Measurements from ENCODE around the gene IQSEC3. TPM values are rescaled to one million over a fixed set of nuclear protein-coding genes. Genes with fewer than 3 reads are reported as not detected.

The IQSEC3 gene
- total RNA-seq, 1 donor from 2014 or later = 8.8 TPM

DNA sequence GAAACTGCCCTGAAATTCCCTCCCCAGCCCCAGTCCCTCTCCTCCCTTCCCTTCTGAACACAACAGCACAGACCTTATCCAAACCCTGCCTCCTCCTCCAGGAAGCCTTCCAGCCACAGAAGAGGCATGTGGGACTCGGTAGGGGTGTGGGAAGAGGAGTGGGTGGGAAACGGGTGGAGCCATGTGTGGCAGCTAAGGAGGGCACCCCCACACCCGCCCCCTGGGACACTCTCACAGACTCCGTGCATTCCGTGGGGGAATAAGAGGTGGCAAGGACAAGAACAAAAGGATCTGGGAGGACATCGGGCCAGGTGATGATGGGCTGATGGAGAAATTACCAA, 123.0 kb downstream of the IQSEC3 start:
- H3K4me1 Mint-ChIP-seq = peaks cover 3% of the 10 kb centered on the region
- peaks cover 72% of the 10 kb centered on the region for H3K27me3 Mint-ChIP-seq (ENCODE audit: low read depth)
- DNase-seq (ENCODE audit: low spot score in 2 of 2, unreplicated experiment in 2 of 2) = no peak
- no peak overlapping the region for H3K27ac Mint-ChIP-seq
- H3K4me3 Mint-ChIP-seq = no peak overlapping the region
- no peak for TF ChIP-seq CTCF (IDR thresholded peaks at IDR 0.05; ENCODE audit: unreplicated experiment)
- H3K36me3 Mint-ChIP-seq = no peaks in the 10 kb centered on the region
- no peaks in the 10 kb centered on the region for H3K9me3 Mint-ChIP-seq

DNA sequence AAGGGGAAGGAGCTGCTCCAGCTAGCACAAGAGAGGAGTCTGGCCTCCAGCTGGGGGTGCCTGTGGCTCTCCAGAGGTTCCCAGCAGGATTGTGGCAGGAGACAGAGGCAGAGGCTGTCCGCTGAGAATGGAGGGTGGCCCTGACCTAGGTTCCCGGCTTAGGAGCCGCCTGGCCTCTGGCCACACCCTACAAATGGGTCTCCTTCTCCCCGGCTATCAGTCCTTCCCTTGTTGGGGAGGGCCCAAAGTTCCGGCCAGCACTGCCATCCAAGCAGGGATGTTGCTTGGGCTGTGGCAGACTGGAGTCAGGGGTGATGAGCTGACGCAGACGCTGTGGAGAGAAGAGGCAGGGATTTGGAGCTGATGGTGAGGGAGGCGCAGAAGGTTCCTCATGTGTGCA, 124.3 kb downstream of the IQSEC3 start:
- H3K36me3 Mint-ChIP-seq = no peaks in the 10 kb centered on the region
- TF ChIP-seq CTCF (IDR thresholded peaks at IDR 0.05; ENCODE audit: unreplicated experiment) = no peak
- no peaks in the 10 kb centered on the region for H3K9me3 Mint-ChIP-seq
- no peak overlapping the region for H3K27ac Mint-ChIP-seq
- peaks cover 79% of the 10 kb centered on the region for H3K27me3 Mint-ChIP-seq (ENCODE audit: low read depth)
- H3K4me3 Mint-ChIP-seq = no peak overlapping the region
- peaks cover 3% of the 10 kb centered on the region for H3K4me1 Mint-ChIP-seq
- DNase-seq (ENCODE audit: low spot score in 2 of 2, unreplicated experiment in 2 of 2) = no peak

DNA sequence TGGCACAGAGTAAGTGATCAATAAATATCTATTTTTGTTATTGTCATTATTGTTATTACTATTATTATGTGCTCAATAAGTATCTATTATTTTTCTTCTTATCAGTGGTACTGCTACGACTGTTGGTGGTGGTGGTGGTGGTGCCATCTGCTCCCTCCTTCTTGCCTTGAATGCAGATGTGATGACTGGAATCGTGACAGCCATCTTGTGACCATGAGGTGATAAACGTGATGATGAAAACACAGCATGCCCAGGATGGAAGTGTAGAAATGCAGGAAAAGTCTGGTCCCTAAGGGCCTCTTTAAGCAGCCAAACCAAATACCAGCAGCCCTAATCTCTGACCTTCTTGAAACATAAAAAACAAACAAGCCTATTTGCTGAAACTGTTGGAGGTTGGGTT, 125.0 kb downstream of the IQSEC3 start:
- H3K27me3 Mint-ChIP-seq (ENCODE audit: low read depth) = peaks cover 73% of the 10 kb centered on the region

GRCh38 chr12:193261-193660, 126.7 kb downstream of the IQSEC3 start:
- TF ChIP-seq CTCF (IDR thresholded peaks at IDR 0.05; ENCODE audit: unreplicated experiment) = no peak
- Mint-ChIP-seq H3K27me3 (ENCODE audit: low read depth) (peaks cover 78% of the 10 kb centered on the region), H3K27ac (no peak overlapping the region), H3K4me3 (no peak overlapping the region), H3K9me3 (no peaks in the 10 kb centered on the region), H3K36me3 (no peaks in the 10 kb centered on the region), H3K4me1 (peaks cover 3% of the 10 kb centered on the region)
- no peak for DNase-seq (ENCODE audit: low spot score in 2 of 2, unreplicated experiment in 2 of 2)

More for the DNA sequence above, 125.0 kb downstream of the IQSEC3 start:
- Mint-ChIP-seq H3K36me3 (no peaks in the 10 kb centered on the region), H3K4me3 (no peak overlapping the region), H3K9me3 (no peaks in the 10 kb centered on the region), H3K4me1 (peaks cover 3% of the 10 kb centered on the region), H3K27ac (no peak overlapping the region)
- TF ChIP-seq CTCF (IDR thresholded peaks at IDR 0.05; ENCODE audit: unreplicated experiment) = no peak
- no peak for DNase-seq (ENCODE audit: low spot score in 2 of 2, unreplicated experiment in 2 of 2)

DNA sequence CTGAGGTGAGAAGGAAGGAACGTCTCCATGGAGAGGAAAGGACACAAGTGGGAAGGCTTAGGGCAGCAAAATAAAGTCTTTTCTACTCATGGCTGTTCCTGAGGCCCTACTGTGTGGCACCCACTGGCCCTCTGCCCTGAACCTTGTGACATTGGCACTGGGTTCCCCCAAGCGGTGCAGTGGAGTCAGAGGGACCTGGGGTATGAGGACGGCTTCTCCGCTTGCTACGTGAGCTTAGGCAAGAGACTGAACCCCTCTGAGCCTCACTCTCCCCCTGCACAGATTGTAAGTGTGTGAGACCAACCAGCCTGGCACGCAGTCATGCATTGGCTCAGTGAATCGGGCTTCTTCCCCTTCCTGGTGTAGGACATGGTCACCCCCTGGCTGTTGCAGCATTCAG, 127.7 kb downstream of the IQSEC3 start:
- H3K27me3 Mint-ChIP-seq (ENCODE audit: low read depth) = peaks cover 81% of the 10 kb centered on the region

More for the DNA sequence above, 127.7 kb downstream of the IQSEC3 start:
- H3K27ac Mint-ChIP-seq = no peak overlapping the region
- no peaks in the 10 kb centered on the region for H3K9me3 Mint-ChIP-seq
- H3K4me1 Mint-ChIP-seq = no peaks in the 10 kb centered on the region
- no peak overlapping the region for H3K4me3 Mint-ChIP-seq
- no peaks in the 10 kb centered on the region for H3K36me3 Mint-ChIP-seq
- DNase-seq (ENCODE audit: low spot score in 2 of 2, unreplicated experiment in 2 of 2) = no peak
- no peak for TF ChIP-seq CTCF (IDR thresholded peaks at IDR 0.05; ENCODE audit: unreplicated experiment)
